Measurements from ENCODE around the gene SLC36A1. TPM values are rescaled to one million over a fixed set of nuclear protein-coding genes. Genes with fewer than 3 reads are reported as not detected.

The SLC36A1 gene
- total RNA-seq, 1 donor from 2014 or later, result 14.4 TPM

DNA sequence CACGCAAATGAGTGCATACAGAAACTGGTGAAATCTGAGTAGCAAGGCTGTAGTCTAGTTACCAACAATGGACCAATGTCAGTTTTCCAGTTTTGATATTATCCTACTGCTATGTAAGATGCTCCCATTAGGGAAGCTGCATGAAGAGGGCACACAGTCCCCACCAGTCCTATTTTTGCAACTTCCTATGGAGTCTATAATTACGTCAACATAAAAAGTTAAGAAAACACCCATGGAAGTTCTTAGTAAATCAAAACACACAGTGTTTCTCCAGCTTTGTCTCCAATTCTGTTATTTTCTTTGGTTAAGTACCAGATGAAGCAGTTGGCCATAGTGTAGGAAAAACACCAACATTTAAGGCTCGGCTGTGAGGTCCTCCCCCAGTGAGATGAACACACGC, 85.0 kb downstream of the SLC36A1 start:
- DNase-seq (ENCODE audit: low spot score), result no peak

DNA sequence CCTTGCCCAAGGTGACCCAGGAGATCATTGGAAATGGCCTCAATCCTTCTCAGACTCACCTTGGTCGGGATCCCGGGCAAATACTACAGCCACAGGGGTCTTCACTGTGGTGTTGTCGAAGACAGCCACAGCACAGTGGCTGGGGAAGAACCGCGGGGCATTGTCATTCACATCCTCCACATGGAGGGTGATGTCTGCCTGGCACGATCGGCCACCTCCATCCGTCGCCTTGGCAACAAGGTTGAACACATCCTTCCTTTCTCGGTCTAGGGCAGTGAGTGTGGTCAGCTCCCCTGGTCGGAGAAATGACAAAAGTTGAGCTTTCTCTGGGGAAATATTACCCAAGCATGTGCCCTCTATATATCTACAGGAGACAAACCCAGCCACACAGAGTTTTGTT, 86.9 kb downstream of the SLC36A1 start:
- DNase-seq (ENCODE audit: low spot score), result no peak

DNA sequence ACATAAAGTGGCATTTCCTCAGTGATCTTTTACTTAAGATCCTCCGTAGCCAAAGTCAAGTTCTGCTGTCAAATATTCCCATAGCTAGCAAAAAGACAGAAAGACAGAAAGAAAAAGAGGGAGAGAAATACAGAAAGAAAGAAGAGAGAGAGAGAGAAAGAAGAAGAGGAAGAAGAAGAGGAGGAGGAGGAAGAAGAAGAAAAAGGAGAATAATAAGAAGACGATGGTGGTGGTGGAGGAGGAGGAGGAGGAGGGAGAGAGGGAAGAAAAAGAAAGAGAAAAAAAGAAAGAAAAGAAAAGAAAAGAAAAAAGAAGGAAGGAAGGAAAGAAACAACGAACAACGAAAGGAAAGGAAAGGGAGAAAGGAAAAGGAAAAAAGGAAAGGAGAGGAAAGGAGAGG, 89.6 kb downstream of the SLC36A1 start:
- DNase-seq (ENCODE audit: low spot score), result no peak

DNA sequence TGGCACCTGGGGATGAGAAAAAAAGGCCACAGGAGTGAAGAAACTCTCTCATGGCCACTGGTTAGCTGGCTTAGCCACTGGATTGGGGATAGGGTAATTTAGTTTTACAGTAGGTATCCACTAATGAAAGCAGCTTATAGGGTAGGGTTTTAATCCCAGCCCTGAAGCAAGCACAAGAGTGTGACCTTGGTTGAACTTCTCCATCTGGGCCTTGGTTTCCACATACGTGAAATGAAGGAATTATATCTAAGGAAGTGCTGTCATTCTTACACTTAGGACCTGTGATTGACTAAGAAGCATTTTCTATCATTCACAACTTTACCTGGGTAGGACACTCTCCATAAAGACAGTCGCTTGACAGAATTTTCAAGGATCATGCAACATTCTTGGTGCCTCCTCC, 94.2 kb downstream of the SLC36A1 start:
- no peak for DNase-seq (ENCODE audit: low spot score)

Other genes starting within 250 kb of the SLC36A1 start
- 53.4 TPM for gene CCDC69, start 223.5 kb upstream of the SLC36A1 start, total RNA-seq
- gene GM2A, start 194.4 kb upstream of the SLC36A1 start, total RNA-seq, result 60.7 TPM
- not detected for gene SLC36A3, start 143.8 kb upstream of the SLC36A1 start, total RNA-seq
- not detected for gene SLC36A2, start 100.0 kb upstream of the SLC36A1 start, total RNA-seq
- gene FAT2, start 143.7 kb downstream of the SLC36A1 start, total RNA-seq, result 65.1 TPM
- 483 TPM for gene SPARC, start 239.3 kb downstream of the SLC36A1 start, total RNA-seq